HUES6 (cell line): ENCODE data around the gene STXBP5L.
A peak's percentile ranks its signal among the peaks of the same experiment; 100 is the strongest.
"Not testable (repeated sequence)": the region's sequence is repeated elsewhere in the genome, so short reads cannot be mapped to it uniquely, and the experiment has no call there.

Experiments
- H3K27ac ChIP-seq: 2 replicates; pipeline ENCODE4 v1.7.0; 2013; ENCODE audit warnings: low read depth, mild to moderate bottlenecking, low read length, inconsistent platforms
- H3K27me3 ChIP-seq: 2 replicates; pipeline ENCODE4 v1.6.1; 2013; ENCODE audit warnings: low read length; ENCODE audit not compliant: control insufficient read depth, insufficient read depth
- H3K36me3 ChIP-seq: 2 replicates; pipeline ENCODE4 v1.6.1; 2013; ENCODE audit warnings: low read length; ENCODE audit not compliant: control insufficient read depth, insufficient read depth
- H3K4me1 ChIP-seq: 2 replicates; pipeline ENCODE4 v1.6.1; 2013; ENCODE audit warnings: low read length; ENCODE audit not compliant: control insufficient read depth, insufficient read depth
- H3K4me3 ChIP-seq: 2 replicates; pipeline ENCODE4 v1.5.1; 2013; ENCODE audit warnings: low read depth, low read length
- H3K9ac ChIP-seq: one replicate; pipeline ENCODE4 v1.6.1; 2013; ENCODE audit warnings: mild to moderate bottlenecking, low read length
- H3K9me3 ChIP-seq: 2 replicates; pipeline ENCODE4 v1.6.1; 2013; ENCODE audit warnings: low read depth, low read length; ENCODE audit not compliant: control insufficient read depth, insufficient read depth

The STXBP5L gene

DNA sequence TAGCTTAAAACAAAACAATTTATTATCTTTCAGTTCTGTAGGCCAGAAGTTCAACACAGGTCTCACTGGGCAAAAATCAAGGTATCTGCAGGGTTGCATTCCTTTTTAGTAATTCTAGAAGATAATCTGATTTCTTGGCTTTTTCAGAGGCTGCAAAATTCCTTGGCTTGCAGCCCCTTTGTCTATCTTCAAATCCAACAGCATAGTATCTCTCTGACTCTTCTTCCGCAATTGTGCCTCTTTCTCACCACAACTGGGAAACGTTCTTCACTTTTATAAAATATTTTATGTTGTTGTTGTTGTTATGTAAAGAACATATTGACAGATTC, 218.7 kb downstream of the STXBP5L start:
- no peaks in the 10 kb centered on the region for H3K4me1 ChIP-seq
- H3K36me3 ChIP-seq = no peaks in the 10 kb centered on the region
- H3K27ac ChIP-seq = no peak overlapping the region
- H3K9me3 ChIP-seq = no peaks in the 10 kb centered on the region
- H3K9ac ChIP-seq = no peak overlapping the region
- no peaks in the 10 kb centered on the region for H3K27me3 ChIP-seq
- no peak overlapping the region for H3K4me3 ChIP-seq

DNA sequence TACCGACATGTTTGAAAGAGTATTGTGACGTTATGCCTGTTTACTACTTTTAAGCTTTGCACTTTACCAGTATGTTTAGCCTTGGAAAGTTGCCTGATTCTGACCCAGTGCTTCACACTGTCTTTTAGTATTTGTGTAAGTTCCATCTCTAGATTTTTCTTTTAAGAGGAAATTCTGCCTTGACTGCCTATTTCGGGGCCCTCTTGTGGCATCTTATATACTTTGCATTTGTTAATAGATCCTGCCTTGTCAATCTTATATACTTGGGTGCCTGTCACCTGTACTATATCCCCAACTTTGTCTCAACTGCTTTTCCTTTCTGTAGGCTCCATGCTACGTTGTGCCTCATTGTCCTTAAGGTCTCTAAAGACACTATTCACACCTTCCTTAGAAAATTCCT, 244.6 kb downstream of the STXBP5L start:
- no peak overlapping the region for H3K4me3 ChIP-seq
- H3K27ac ChIP-seq = no peak overlapping the region
- H3K4me1 ChIP-seq = peaks cover 26% of the 10 kb centered on the region
- H3K9me3 ChIP-seq = no peaks in the 10 kb centered on the region
- H3K36me3 ChIP-seq = no peaks in the 10 kb centered on the region
- no peak overlapping the region for H3K9ac ChIP-seq
- H3K27me3 ChIP-seq = no peaks in the 10 kb centered on the region

DNA sequence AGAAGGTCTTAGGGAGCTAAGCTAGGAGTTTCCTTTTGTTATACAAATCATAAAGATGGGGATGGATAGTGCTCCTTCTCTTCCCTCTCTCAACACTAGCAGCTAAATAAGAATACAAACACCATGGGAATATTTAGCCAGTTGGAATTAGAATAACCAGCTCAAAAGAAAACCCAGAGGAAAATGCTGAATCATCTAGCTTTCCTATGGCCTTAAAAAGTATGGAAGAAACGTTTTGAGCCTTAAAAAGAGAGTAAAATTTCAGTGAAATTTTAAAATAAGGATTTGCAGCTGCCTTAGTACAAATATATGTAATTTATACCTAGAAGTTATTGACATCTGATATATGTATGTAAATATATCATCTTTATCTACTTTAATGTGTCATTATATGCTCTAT, 245.8 kb downstream of the STXBP5L start:
- no peaks in the 10 kb centered on the region for H3K27me3 ChIP-seq
- H3K27ac ChIP-seq = peak overlapping the region; percentile 61
- H3K4me1 ChIP-seq = peaks cover 26% of the 10 kb centered on the region
- H3K9ac ChIP-seq = no peak overlapping the region
- no peak overlapping the region for H3K4me3 ChIP-seq
- no peaks in the 10 kb centered on the region for H3K36me3 ChIP-seq
- H3K9me3 ChIP-seq = no peaks in the 10 kb centered on the region

DNA sequence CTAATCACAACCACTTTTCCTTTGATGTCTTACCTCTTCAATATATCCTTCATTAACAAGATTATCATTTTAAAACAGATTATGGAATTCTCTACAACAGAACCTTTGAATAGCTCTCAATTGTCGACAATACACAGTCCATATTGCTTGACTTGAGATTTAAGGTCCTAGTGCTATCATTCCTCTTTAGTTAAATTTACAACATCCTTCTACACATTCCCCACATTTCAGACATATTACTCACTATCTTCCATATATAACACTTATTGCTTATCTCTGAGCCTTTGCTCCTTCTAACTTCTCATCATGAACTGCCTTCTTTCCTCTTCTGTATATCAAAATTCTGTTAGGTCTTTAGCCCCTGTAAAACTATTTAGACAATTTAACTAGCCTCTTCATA, 247.0 kb downstream of the STXBP5L start:
- peaks cover 26% of the 10 kb centered on the region for H3K4me1 ChIP-seq
- 0 out of 2 replicates have a peak overlapping the region, but pooled peaks have one; percentile 13 for H3K27ac ChIP-seq
- H3K9ac ChIP-seq = no peak overlapping the region
- no peaks in the 10 kb centered on the region for H3K9me3 ChIP-seq
- H3K4me3 ChIP-seq = no peak overlapping the region
- H3K27me3 ChIP-seq = no peaks in the 10 kb centered on the region
- no peaks in the 10 kb centered on the region for H3K36me3 ChIP-seq

DNA sequence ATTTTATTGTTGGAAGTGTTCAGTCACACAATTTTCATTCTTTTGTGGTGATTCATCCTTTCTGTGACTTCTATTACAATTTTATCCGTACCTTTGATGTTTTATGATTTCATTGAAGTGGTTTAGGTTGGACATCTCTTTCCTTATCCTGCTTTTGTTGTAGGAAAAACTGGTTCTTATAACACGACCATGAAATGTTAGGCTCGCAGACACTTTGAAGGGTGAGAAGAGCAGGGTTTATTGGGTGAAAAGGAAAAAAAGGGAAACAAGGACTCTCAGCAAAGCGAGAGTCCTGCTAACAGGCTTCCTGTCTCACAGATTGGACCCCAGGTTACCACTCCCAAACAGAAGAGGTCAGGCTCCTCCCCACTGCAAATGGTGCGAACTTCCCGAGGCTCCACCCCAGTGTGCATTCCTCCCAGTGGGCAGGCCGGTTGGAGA, 257.4 kb downstream of the STXBP5L start:
- Histone ChIP-seq H3K4me1 (peaks cover 5% of the 10 kb centered on the region; the same call in 1 of the 2 replicates), H3K9ac (no peak overlapping the region), H3K27me3 (no peaks in the 10 kb centered on the region), H3K4me3 (no peak overlapping the region), H3K27ac (no peak overlapping the region), H3K9me3 (no peaks in the 10 kb centered on the region), H3K36me3 (no peaks in the 10 kb centered on the region)

DNA sequence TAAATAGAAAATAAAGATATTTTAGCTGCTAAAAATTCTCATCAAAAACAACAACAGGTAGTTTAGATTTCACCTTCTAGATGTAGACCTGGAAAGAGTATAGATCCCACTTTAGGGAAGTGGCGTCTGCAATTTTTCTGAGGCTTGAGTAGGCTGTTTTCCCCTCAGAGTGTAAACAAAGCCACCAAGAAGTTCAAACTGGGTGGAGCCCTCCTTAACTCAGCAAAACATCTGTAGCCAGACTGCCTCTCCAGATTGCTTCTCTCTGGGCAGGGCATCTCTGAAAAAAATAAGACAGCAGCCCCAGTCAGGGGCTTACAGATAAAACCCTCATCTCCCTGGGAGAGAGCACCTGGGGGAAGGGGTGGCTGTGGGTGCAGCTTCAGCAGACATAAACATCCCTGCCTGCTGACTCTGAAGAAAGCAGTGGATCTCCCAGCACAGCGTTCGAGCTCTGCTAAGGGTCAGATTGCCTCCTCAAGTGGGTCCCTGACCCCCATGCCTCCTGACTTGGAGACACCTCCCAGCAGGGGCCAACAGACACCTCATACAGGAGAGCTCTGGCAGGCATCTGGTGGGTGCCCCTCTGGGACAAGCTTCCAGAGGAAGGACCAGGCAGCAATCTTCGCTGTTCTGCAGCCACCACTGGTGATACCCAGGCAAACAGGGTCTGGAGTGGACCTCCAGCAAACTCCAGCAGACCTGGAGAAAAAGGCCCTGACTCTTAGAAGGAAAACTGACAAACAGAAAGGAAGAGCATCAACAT, 259.6 kb downstream of the STXBP5L start:
- no peaks in the 10 kb centered on the region for H3K36me3 ChIP-seq
- no peak overlapping the region for H3K27ac ChIP-seq
- peaks cover 5% of the 10 kb centered on the region; the same call in 1 of the 2 replicates for H3K4me1 ChIP-seq
- no peaks in the 10 kb centered on the region for H3K27me3 ChIP-seq
- H3K9ac ChIP-seq = no peak overlapping the region
- no peaks in the 10 kb centered on the region for H3K9me3 ChIP-seq
- H3K4me3 ChIP-seq = no peak overlapping the region

DNA sequence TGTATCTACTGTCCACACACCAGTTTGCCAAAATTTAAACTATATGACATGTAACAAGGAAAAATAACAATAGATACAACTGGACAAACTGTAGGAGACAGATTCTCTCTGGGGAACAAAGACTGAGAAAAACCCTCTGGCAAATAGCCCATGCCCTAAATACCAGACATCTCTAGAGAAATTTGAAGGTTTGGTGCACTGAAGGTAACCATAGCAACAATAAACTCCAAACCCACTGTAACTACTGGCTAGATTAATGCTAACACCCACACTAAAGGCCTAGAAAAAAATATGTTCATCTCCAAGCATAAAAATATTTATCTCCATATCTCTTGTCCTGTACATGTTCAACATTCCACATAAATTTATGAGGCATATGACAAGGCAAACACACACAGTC, 267.1 kb downstream of the STXBP5L start:
- Histone ChIP-seq H3K27ac (no peak overlapping the region), H3K9me3 (no peaks in the 10 kb centered on the region), H3K4me1 (no peaks in the 10 kb centered on the region), H3K36me3 (no peaks in the 10 kb centered on the region), H3K4me3 (no peak overlapping the region), H3K27me3 (no peaks in the 10 kb centered on the region), H3K9ac (no peak overlapping the region)

DNA sequence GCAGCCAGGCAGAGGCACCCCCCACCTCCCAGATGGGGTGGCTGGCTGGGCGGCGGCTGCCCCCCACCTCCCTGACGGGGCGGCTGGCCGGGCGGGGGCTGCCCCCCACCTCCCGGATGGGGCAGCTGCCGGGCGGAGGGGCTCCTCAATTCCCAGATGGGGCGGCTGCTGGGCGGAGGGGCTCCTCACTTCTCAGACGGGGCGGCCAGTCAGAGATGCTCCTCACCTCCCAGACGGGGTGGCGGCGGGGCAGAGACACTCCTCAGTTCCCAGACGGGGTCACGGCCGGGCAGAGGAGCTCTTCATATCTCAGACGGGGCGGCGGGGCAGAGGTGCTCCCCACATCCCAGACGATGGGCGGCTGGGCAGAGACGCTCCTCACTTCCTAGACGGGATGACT, 282.6 kb downstream of the STXBP5L start:
- H3K4me3 ChIP-seq, H3K9ac ChIP-seq, H3K36me3 ChIP-seq, H3K4me1 ChIP-seq, H3K27ac ChIP-seq, H3K27me3 ChIP-seq: not testable (repeated sequence)
- H3K9me3 ChIP-seq = peaks cover 12% of the 10 kb centered on the region

DNA sequence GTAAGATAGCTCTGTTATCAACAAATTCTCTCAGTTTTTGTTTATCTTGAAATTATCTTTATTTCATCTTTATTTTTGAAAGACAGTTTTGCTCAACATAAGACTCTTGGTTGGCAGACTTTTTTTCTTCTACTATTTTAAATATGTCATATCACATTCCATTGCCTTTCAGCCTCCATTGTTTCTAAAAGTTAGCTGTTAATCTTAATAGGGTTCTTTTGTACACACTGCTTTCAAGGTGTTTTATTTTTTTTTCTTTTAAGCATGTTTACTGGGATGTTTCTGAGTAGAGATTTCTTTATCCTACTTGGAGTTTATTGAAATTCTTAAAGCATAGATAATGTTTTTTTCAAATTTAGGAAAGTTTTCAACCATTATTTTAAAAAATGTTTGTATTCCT, 294.6 kb downstream of the STXBP5L start:
- H3K9ac ChIP-seq = no peak overlapping the region
- no peaks in the 10 kb centered on the region for H3K27me3 ChIP-seq
- H3K9me3 ChIP-seq = 0 out of 2 replicates have a peak, but pooled peaks cover 2% of the 10 kb centered on the region
- no peaks in the 10 kb centered on the region for H3K36me3 ChIP-seq
- H3K4me1 ChIP-seq = no peaks in the 10 kb centered on the region
- H3K4me3 ChIP-seq = no peak overlapping the region
- no peak overlapping the region for H3K27ac ChIP-seq

DNA sequence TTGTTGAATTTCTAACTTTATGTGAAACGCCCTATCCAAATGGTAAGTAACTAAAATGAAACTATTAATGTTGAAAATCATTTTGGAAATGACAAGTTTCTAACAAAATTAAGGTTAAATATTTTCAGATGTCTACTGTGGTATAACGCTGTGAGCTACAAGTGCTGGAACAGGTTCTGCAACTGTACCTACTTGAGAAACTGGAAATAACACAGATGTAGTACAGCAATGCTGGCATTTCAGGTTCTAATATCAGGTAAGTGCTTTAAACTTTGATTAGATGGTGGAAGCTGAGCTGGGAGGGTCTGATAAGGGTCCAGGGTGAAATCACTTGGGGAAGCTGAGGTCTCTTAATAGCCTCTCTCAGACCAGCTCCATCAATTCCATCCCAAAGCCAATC, 315.1 kb downstream of the STXBP5L start:
- Histone ChIP-seq H3K9me3 (no peaks in the 10 kb centered on the region), H3K27me3 (no peaks in the 10 kb centered on the region), H3K4me3 (no peak overlapping the region), H3K36me3 (no peaks in the 10 kb centered on the region), H3K4me1 (no peaks in the 10 kb centered on the region), H3K27ac (no peak overlapping the region), H3K9ac (no peak overlapping the region)

DNA sequence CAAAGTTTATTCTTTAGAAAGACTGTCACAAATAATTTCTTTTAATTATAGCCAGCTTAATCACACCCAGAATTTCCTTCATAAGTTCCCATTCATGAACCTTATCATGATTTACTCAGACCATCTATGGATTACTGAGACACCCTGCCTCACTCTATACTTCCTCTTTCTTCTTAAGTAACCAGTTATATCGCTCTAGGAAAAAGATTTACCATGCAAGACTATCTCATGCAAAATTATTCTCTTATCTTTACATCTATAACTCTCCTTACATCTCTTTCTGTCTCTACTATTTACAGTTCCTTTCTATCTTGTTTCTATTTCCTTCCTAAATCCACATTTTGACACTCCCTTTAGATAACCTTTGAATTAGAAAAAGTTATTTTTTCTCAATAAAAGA, 321.0 kb downstream of the STXBP5L start:
- no peaks in the 10 kb centered on the region for H3K36me3 ChIP-seq
- H3K9me3 ChIP-seq = no peaks in the 10 kb centered on the region
- no peak overlapping the region for H3K27ac ChIP-seq
- H3K9ac ChIP-seq = no peak overlapping the region
- no peak overlapping the region for H3K4me3 ChIP-seq
- no peaks in the 10 kb centered on the region for H3K4me1 ChIP-seq
- no peaks in the 10 kb centered on the region for H3K27me3 ChIP-seq
